GM23338 (cell line): ENCODE results near the gene ORC3. TPM values are rescaled to one million over a fixed set of nuclear protein-coding genes. Genes with fewer than 3 reads are reported as not detected.

Source experiments
- ATAC-seq: fragments of 200-7000 bp; cut with Tn5 transposase; 3 replicates; pipeline ENCODE4 v1.9.1; 2020
- DNase-seq: peaks from one replicate; pipeline ENCODE4 v3.0.0-alpha.2; 2015; ENCODE audit warnings: low spot score
- H2AFZ ChIP-seq: fragments of 200-600 bp; sonication (generic); 2 replicates; pipeline ENCODE4 v1.8.0; 2016; ENCODE audit warnings: antibody characterized with exemption, mild to moderate bottlenecking, moderate library complexity
- H3F3A ChIP-seq: fragments of 200-600 bp; sonication (generic); replicated peaks from 2 replicates; pipeline ENCODE4 v1.8.0; 2017; ENCODE audit warnings: antibody characterized with exemption, mixed run types, low read depth
- H3K27ac ChIP-seq: fragments of 200-600 bp; sonication (generic); 2 replicates; pipeline ENCODE4 v1.6.1; 2016; ENCODE audit warnings: low read depth
- H3K27me3 ChIP-seq: fragments of 200-600 bp; sonication (generic); 2 replicates; pipeline ENCODE4 v1.8.0; 2016; ENCODE audit warnings: mild to moderate bottlenecking, mixed run types, moderate library complexity; ENCODE audit not compliant: insufficient read depth
- H3K36me3 ChIP-seq: fragments of 200-600 bp; sonication (generic); 2 replicates; pipeline ENCODE4 v1.8.0; 2016; ENCODE audit warnings: mild to moderate bottlenecking; ENCODE audit not compliant: insufficient read depth
- H3K4me1 ChIP-seq: fragments of 200-600 bp; sonication (generic); 2 replicates; pipeline ENCODE4 v1.8.0; 2016; ENCODE audit warnings: mild to moderate bottlenecking, moderate library complexity; ENCODE audit not compliant: insufficient read depth
- H3K4me2 ChIP-seq: fragments of 200-600 bp; sonication (generic); 2 replicates; pipeline ENCODE4 v1.7.1; 2017; ENCODE audit warnings: mixed run types
- H3K4me3 ChIP-seq: fragments of 200-600 bp; sonication (generic); 2 replicates; pipeline ENCODE4 v1.6.1; 2016; ENCODE audit warnings: mixed run types
- H3K79me2 ChIP-seq: fragments of 200-600 bp; sonication (generic); replicated peaks from 2 replicates; pipeline ENCODE4 v1.8.0; 2017; ENCODE audit warnings: mild to moderate bottlenecking; ENCODE audit not compliant: insufficient read depth
- H3K9me2 ChIP-seq: fragments of 200-600 bp; sonication (generic); 2 replicates; pipeline ENCODE4 v1.8.0; 2017; ENCODE audit not compliant: insufficient read depth
- H4K20me1 ChIP-seq: fragments of 200-600 bp; sonication (generic); replicated peaks from 2 replicates; pipeline ENCODE4 v1.8.0; 2017; ENCODE audit warnings: mild to moderate bottlenecking; ENCODE audit not compliant: insufficient read depth
- H3K27ac Mint-ChIP-seq: 2 replicates; pipeline ENCODE4 v1.8.0; 2020; ENCODE audit warnings: inconsistent platforms, mild to moderate bottlenecking, moderate library complexity, mixed read lengths
- H3K27me3 Mint-ChIP-seq: 3 replicates; pipeline ENCODE4 v1.8.0; 2022; ENCODE audit warnings: low read depth, mild to moderate bottlenecking, moderate library complexity, mixed read lengths, inconsistent platforms; ENCODE audit not compliant: insufficient read depth, poor library complexity
- H3K36me3 Mint-ChIP-seq: 3 replicates; pipeline ENCODE4 v1.8.0; 2021; ENCODE audit warnings: low read depth, mild to moderate bottlenecking, inconsistent platforms, moderate library complexity, mixed read lengths
- H3K4me1 Mint-ChIP-seq: 3 replicates; pipeline ENCODE4 v1.8.0; 2020; ENCODE audit warnings: mild to moderate bottlenecking, inconsistent platforms, mixed read lengths
- H3K4me3 Mint-ChIP-seq: 3 replicates; pipeline ENCODE4 v1.8.0; 2021; ENCODE audit warnings: moderate library complexity, mild to moderate bottlenecking, inconsistent platforms, mixed read lengths
- H3K9me3 Mint-ChIP-seq: 3 replicates; pipeline ENCODE4 v1.8.0; 2020; ENCODE audit warnings: moderate library complexity, mild to moderate bottlenecking, inconsistent platforms, mixed read lengths
- CREB1 ChIP-seq: fragments of 250-450 bp; sonication (Bioruptor Pico); IDR thresholded peaks from 2 replicates; pipeline ENCODE4 v1.5.0; 2020; ENCODE audit warnings: low read depth, mild to moderate bottlenecking, moderate library complexity
- EZH2 ChIP-seq: fragments of 200-600 bp; sonication (generic); IDR thresholded peaks from one replicate; pipeline ENCODE4 v1.8.0; 2017; ENCODE audit warnings: antibody characterized with exemption, mild to moderate bottlenecking, low read depth; ENCODE audit not compliant: unreplicated experiment
- EZH2phosphoT487 ChIP-seq: fragments of 200-600 bp; sonication (generic); IDR thresholded peaks from one replicate; pipeline ENCODE4 v1.8.1; 2018; ENCODE audit warnings: antibody characterized with exemption; ENCODE audit not compliant: unreplicated experiment
- JUNB ChIP-seq: IDR thresholded peaks from one replicate; pipeline ENCODE4 v1.6.1; 2016; ENCODE audit warnings: antibody characterized with exemption; ENCODE audit not compliant: unreplicated experiment
- NANOG ChIP-seq: IDR thresholded peaks from 2 replicates; pipeline ENCODE4 v1.6.1; 2016; ENCODE audit warnings: antibody characterized with exemption, borderline replicate concordance
- POLR2AphosphoS5 ChIP-seq: IDR thresholded peaks from 2 replicates; pipeline ENCODE4 v1.6.1; 2016; ENCODE audit warnings: antibody characterized with exemption, low read depth
- REST ChIP-seq: IDR thresholded peaks from one replicate; pipeline ENCODE4 v1.6.1; 2018; ENCODE audit warnings: antibody characterized with exemption; ENCODE audit not compliant: unreplicated experiment
- STAT1 ChIP-seq: IDR thresholded peaks from one replicate; pipeline ENCODE4 v1.6.1; 2016; ENCODE audit warnings: antibody characterized with exemption; ENCODE audit not compliant: unreplicated experiment
- ZNF114 ChIP-seq: fragments of 250-450 bp; sonication (Bioruptor Pico); IDR thresholded peaks from 2 replicates; pipeline ENCODE4 v1.5.0; 2020; ENCODE audit warnings: mild to moderate bottlenecking, moderate library complexity
- ZNF331 ChIP-seq: fragments of 250-450 bp; sonication (Bioruptor Pico); IDR thresholded peaks from 2 replicates; pipeline ENCODE4 v1.5.0; 2020; ENCODE audit warnings: low read depth, mild to moderate bottlenecking, moderate library complexity
- ZNF462 ChIP-seq: fragments of 250-450 bp; sonication (Bioruptor Pico); IDR thresholded peaks from 2 replicates; pipeline ENCODE4 v1.5.0; 2020; ENCODE audit warnings: mild to moderate bottlenecking, moderate library complexity
- polyA plus RNA-seq: library from polyadenylated mRNA; unstranded; fragments of >200 nt; fragmentation: Nextera tagmentation; extraction: Ambion mirVana; gene quantifications from 2 replicates; pipeline ENCODE4 v1.2.1, GENCODE V29; 2016
- total RNA-seq: library from RNA; depleted of rRNA; stranded (reverse); fragments of >200 nt; shearing (Covaris generic); gene quantifications from 2 replicates; pipeline ENCODE4 v1.2.3, GENCODE V29; 2014
- TF ChIP-seq, protein P1 (sequence below), 2 experiments: fragments of 200-600 bp in 1 of 2; sonication (generic) in 1 of 2; conservative IDR thresholded peaks; 2 replicates each; pipeline versions ENCODE4 v1.5.1 to v1.6.1; 2016 to 2017; ENCODE audit warnings: antibody characterized with exemption in 2 of 2, low read depth in 2 of 2, mild to moderate bottlenecking in 2 of 2, moderate library complexity in 1 of 2
- TF ChIP-seq, protein P2 (sequence below): IDR thresholded peaks from 2 replicates; pipeline ENCODE4 v1.6.1; 2016; ENCODE audit warnings: antibody characterized with exemption

Gene ORC3
- total and polyA plus RNA-seq, 2 experiments from 2014 or later: 53.1 to 78.4 TPM

DNA sequence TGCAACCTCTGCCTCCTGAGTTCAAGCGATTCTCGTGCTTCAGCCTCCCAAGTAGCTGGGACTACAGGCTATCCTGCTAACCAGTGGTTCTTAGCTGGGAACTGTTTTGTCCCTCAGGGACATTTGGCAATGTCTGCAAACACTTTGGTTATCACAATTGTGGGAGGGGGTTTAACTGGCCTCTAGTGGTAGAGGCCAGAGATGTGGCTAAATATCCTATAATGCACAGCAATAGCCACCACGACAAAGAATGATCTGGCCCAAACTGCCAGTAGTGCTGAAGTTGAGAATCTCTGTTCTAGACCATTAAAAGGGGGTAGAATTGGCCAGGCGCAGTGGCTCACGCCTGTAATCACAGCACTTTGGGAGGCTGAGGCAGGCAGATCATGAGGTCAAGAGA is 83.3 kb downstream of the ORC3 start:
- peaks cover 27% of the 10 kb centered on the region for H3K36me3 ChIP-seq
- H3F3A ChIP-seq: no peaks in the 10 kb centered on the region; the same call in 1 of the 2 replicates
- ATAC-seq (no peak), DNase-seq (no peak)
- H4K20me1 ChIP-seq: 0 out of 2 replicates have a peak, but pooled peaks cover 4% of the 10 kb centered on the region
- H3K9me2 ChIP-seq: no peaks in the 10 kb centered on the region
- H3K27me3 ChIP-seq: no peaks in the 10 kb centered on the region
- no peak overlapping the region for H3K27ac Mint-ChIP-seq
- TF ChIP-seq JUNB: no peak
- TF ChIP-seq ZNF114 (CRISPR knock-in tag): no peak
- no peak for TF ChIP-seq STAT1
- TF ChIP-seq EZH2: no peak
- no peak for TF ChIP-seq REST
- TF ChIP-seq, protein P1, sequence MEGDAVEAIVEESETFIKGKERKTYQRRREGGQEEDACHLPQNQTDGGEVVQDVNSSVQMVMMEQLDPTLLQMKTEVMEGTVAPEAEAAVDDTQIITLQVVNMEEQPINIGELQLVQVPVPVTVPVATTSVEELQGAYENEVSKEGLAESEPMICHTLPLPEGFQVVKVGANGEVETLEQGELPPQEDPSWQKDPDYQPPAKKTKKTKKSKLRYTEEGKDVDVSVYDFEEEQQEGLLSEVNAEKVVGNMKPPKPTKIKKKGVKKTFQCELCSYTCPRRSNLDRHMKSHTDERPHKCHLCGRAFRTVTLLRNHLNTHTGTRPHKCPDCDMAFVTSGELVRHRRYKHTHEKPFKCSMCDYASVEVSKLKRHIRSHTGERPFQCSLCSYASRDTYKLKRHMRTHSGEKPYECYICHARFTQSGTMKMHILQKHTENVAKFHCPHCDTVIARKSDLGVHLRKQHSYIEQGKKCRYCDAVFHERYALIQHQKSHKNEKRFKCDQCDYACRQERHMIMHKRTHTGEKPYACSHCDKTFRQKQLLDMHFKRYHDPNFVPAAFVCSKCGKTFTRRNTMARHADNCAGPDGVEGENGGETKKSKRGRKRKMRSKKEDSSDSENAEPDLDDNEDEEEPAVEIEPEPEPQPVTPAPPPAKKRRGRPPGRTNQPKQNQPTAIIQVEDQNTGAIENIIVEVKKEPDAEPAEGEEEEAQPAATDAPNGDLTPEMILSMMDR (conservative IDR thresholded peaks at IDR 0.05; ENCODE audit: low read depth in 2 of 2): no peak
- TF ChIP-seq, protein P2, sequence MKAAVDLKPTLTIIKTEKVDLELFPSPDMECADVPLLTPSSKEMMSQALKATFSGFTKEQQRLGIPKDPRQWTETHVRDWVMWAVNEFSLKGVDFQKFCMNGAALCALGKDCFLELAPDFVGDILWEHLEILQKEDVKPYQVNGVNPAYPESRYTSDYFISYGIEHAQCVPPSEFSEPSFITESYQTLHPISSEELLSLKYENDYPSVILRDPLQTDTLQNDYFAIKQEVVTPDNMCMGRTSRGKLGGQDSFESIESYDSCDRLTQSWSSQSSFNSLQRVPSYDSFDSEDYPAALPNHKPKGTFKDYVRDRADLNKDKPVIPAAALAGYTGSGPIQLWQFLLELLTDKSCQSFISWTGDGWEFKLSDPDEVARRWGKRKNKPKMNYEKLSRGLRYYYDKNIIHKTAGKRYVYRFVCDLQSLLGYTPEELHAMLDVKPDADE: no peak
- no peak for TF ChIP-seq CREB1 (CRISPR knock-in tag)
- TF ChIP-seq EZH2phosphoT487: no peak
- no peak for TF ChIP-seq ZNF462 (CRISPR knock-in tag)
- no peak; the same call in 1 of the 2 replicates for TF ChIP-seq POLR2AphosphoS5
- TF ChIP-seq ZNF331: no peak
- no peak for TF ChIP-seq NANOG
- peaks cover 5% of the 10 kb centered on the region for H3K27me3 Mint-ChIP-seq
- peaks cover 56% of the 10 kb centered on the region for H3K36me3 Mint-ChIP-seq
- H3K4me1 ChIP-seq: no peaks in the 10 kb centered on the region
- peaks cover 16% of the 10 kb centered on the region for H3K4me1 Mint-ChIP-seq
- H3K4me2 ChIP-seq: no peak overlapping the region
- no peak overlapping the region for H3K4me3 Mint-ChIP-seq
- H3K4me3 ChIP-seq: no peak overlapping the region
- peaks cover 16% of the 10 kb centered on the region for H3K79me2 ChIP-seq
- H2AFZ ChIP-seq: no peak overlapping the region
- H3K9me3 Mint-ChIP-seq: no peaks in the 10 kb centered on the region
- H3K27ac ChIP-seq: no peak overlapping the region
